ENCODE data around the gene S100Z.
"Not testable (repeated sequence)": the region's sequence is repeated elsewhere in the genome, so short reads cannot be mapped to it uniquely, and the experiment has no call there.

Gene S100Z

DNA sequence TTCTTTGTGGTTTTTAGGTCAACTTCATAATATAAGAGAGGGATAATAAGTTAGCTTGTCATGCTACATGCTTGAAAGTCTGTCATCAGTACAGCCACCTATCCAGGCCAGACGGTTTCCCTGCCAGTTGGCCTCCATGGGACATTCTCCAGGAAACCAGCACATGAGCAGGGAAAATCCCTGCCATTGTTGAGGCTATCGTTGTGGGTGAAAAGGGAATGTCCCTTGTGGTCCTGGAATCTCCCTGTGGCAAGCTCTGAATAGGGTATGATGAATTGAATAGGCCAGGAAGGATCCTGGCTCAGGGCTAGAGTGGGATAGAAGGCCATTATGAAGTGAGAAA, 18.7 kb upstream of the S100Z start:
- DNase-seq = no peak

DNA sequence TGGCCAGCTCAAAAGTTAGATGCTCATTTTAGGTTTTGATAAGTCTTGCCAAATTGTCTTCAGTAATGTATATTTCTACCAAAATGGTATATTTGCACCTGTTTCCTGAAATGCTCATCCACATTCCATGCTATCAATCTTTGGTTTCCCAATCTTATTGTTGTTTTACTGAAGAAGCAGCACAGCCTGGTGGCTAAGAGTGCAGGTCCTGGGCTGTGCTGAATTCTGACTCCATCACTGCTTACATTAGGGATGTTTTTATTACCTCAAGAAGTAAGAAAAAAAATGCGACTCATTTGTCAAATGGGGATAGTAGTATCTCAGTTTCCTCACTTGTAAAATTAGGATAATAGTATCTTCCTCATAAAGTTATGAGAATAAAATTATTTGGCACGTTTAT, 13.6 kb upstream of the S100Z start:
- no peak for DNase-seq

DNA sequence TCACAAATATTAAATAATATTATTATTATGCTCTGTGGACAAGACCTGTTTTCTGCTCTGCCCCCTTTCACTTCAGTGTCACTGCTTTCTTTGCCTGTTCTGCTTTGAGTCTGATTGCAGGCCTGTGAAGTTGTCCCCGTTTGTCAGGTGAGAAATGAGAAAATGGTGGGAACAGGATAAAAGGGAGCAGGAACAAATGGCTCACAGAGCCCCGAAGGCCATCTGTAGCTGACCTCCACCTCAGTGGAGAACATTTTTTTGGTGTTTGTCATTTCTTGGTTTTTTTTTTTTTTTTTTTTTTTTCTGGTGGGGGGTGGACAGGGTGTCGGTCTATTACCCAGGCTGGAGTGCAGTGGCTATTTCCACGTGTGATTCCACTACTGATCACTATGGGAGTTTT, 13.2 kb upstream of the S100Z start:
- no peak for DNase-seq

DNA sequence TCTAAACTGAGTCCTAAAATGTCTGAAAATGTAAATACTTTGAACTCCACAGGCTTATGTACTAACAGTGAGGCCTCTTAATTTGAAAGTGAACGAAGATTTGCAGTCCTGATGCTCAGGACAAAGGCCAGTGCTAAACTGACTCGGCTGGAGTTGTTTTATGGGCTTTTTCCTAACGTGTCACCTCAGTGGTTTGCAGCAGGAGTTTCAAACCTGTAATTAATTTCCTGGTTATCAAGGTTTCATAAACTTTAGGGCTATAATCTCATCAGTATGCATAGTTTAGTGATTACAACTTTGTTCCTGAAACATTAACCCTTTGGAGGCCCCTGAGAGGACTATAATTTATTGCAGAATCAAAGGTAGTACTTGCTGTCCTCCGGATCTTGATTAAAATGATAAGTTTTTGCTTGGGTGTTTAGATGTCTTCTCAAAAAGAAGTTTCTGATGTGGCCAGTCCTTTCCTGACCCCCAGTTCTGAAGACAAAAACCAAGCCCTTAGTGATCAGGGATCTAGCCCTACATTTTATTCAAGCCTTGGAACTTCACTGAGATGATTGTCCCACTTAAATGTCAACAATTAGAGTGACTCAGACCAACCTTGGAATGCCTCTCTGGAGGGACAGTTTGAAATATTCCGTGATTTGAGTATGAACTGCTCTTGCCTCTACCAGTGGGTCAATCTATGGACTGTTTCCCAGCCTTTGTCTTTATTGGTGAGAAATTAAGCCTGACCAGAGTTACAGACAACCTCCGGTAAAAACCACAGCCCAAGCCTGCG, 11.1 kb upstream of the S100Z start:
- no peak for DNase-seq

DNA sequence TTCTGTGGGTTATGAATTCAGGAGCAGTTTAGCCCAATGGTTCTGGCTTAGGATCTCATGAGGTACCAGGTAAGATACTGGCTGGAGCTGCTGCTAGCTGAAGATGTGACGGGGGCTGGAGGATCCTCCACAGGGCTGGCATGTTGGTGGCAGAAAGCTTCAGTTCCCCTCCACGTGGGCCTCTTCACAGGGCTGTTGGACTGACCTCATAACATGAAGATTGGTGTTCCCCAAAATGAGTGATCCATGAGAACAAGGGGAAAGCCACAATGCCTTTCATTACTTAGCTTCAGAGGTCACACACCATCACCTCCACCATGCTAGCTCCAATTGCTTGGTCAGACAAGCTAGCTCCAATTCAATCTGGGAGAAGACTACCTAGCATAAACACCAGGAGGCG, 8.5 kb upstream of the S100Z start:
- DNase-seq = no peak

DNA sequence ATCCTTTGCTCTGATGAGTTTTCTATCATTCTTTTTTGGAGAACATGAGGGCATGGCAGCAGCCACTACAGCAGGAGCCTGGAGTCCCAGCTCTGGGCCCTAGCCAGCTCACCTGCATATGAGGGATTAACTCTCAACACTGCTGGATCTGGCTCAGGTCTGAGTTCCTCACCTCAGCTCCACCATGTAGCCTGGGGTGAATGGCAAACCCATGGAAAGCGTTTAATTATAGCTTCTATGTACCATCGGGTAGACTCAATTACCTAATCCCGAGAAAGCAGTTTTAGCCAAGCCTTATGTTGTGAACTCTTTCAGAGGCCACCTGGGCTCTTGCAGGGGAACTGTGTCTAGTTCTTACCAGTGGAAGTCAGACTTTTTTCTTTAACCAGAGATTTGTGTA, 3.9 kb upstream of the S100Z start:
- no peak for DNase-seq

DNA sequence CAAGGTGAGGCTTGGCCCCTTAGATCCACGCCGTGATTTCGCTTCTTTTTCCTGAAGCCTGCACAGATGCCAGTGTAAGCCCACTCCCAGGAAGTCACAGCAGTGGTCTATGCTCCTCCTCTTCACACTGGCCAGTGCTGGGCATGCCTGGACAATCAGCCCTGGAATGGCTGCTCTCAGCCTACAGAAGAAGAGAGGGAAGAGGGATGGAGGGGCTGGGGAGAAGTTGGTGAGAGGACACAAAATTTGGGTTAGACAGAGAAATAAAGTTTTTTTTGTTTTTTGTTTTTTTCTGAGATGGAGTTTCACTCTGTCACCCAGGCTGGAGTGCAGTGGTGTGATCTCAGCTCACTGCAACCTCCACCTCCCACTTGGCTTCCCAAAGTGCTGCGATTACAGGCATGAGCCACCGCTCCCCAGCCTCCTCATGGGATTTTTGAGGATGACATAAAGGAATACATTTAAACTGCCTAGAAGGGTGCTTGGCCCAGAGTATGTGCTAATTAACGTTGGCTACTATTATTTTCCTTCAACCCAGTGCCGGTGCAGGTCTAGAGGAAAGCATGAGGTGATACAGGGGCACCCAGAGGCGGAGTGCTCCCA, 830 bp downstream of the S100Z start:
- DNase-seq = no peak

DNA sequence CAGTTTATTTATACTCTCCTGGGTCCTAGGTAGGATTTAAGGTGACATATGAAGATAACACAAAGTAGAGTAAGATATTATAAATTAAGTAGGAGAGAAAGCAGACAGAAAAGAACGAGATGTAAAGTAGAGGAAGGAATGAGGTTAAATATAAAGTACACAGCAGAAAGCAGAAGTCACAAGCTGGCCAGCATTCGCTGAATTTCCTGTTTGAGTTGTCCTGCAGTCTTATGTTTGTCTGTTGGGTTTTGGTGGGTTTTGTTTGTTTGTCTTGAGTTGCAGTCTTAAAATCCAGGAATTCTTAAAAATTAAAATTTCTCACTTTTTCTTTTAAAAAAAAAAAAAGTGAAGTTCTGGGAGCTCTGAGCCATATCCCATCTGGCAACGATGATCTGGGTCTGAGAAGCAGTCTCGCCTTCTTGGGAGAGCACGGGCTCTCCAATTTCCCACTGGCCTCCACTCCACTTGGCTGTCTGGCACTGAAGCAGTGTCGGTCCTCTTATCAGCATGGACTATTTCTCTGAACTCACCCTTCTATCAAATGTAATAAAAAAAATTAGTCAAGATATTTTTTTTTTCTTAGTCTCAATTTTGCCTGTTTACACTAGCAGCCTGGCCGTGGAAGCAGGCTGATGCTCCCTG, 2.0 kb downstream of the S100Z start:
- no peak for DNase-seq

DNA sequence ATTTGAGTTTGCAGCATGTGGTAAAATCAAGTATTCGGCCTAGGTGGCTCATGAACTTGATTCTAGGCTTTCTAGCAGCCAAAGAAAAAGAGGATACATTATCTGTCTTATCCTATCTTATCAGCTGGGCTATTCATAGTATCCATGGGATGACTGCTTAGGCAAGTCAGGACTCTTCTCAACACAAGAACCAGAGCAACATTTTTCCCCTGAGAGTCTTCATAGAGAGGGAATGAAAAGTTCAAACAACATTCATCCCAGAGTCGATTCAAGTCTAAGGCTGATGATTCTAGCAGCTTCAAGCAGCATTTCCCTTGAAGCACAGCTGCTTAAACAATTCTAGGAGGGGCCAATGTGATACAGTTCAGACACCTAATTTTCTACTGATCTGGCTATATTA, 3.0 kb downstream of the S100Z start:
- DNase-seq = no peak

DNA sequence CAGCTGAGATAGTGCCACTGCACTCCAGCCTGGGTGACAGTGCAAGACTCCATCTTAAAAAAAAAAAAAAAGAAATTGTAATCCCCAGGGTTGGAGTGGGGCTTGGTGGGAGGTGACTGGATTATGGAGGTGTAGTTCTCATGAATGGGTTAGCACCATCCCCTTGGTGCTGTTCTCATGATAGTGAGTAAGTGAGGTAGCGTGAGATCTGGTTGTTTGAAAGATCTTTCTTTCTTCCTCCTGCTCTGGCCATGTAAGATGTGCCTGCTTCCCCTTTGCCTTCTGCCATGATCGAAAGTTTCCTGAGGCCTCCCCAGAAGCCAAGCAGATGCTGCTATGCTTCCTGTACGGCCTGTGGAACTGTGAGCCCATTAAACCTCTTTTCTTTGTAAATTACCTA, 3.9 kb downstream of the S100Z start:
- DNase-seq = not testable (repeated sequence)

DNA sequence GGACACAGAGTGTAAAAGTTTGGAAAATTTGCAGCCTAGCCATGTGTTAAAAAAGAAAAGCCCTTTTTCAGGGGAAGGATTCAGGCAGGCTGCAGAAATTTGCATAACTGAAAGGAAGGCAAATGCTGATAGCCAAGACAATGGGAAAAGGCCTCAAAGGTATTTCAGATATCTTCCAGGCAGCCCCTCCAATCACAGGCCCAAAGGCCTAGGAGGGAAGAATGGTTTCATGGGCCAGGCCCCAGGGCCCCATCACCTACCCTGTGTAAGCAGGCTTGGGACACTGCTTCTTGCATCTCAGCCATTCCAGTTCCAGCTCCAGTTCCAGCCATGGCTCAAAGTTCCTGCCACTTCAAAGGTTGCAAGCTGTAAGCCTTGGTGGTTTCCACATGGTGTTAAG, 4.8 kb downstream of the S100Z start:
- no peak for DNase-seq

DNA sequence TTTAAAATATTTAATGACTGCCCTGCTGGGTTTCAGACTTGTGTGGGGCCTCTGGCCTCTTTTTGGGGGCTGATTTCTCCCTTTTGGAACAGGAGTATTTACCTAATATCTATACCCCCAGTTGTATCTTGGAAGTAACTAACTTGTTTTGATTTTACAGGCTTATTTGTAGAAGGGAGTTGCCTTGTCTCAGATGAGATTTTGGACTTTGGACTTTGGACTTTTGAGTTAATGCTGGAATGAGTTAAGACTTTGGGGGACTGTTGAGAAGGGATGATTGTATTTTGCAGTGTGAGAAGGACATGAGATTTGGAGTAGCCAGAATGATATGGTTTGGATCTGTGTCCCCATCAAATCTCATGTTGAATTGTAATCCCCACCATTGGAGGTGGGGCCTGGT, 5.7 kb downstream of the S100Z start:
- not testable (repeated sequence) for DNase-seq

DNA sequence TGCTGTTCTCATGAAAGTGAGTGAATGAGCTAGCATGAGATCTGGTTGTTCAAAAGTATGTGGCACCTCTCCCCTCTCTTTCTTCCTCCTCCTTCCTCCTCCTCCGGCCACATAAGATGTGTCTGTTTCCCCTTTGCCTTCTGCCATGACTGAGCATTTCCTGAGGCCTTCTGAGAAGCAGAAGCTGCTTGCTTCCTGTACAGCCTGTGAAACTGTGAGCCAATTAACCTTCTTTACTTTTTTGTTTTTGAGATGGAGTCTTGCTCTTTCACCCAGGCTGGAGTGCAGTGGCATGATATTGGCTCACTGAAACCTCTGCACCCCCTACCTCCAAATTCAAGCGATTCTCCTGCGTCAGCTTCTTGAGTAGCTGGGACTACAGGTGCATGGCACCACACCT, 6.1 kb downstream of the S100Z start:
- DNase-seq = peak; percentile 81

DNA sequence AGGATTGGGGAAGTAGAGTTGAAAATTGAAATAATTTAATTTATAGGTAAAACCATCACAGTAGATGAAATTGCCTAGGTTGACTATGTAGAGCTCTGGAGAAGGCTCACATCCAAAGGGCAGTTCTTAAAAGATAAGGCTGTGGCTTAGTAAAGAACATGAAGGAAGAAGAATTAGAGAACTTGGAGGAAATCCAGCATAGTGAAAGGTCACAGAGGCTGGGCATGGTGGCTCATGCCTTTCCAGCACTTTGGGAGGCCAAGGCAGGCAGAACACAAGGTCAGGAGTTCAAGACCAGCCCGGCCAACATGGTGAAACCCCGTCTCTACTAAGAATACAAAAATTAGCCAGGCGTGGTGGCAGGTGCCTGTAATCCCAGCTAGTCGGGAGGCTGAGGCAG, 7.0 kb downstream of the S100Z start:
- DNase-seq = peak; percentile 49

DNA sequence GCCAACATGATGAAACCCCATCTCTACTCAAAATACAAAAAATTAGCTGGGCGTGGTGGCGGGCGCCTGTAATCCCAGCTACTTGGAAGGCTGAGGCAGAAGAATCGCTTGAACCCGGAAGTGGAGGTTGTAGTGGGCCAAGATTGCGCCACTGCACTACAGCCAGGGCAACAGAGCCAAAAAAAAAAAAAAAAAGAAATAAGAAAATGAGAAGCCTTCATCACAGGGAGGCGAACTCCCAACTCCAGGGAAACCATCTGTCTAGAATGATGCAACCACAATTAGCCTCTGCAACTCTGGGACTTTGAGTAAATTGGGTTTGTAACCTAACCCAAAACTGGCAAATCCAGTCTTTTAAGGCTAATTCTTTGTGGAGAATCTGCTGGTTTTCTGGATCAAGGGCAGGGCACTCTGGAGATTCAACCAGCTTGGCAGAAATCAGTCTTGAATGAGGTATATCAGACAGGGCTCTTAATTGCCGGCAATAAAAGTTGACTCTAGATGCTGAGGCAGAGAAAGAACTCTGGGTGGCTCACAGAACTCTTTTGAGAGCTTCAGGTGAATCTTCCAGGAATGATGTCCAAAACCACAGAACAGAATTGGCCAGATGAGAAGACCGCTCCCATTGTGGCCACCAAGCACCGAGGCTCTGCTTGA, 9.9 kb downstream of the S100Z start:
- DNase-seq = no peak

DNA sequence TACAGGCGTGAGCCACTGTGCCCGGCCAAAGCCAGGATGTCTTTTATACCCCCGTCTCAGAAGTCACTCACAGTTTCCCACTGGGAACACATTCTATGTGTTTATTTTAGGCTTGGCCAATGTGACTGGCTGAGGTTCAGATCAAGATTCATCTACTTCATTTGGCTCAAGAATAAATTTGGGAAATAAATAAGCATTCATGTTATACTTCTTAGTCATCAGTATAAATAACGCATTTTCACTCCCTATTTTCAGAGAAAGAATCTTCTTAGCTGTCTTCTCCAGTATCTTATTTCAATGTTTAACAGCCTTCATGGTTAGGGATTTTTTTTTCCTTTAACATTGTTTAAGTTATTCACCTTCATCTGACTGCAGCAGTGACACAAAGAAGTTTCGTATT, 11.8 kb downstream of the S100Z start:
- no peak for DNase-seq

DNA sequence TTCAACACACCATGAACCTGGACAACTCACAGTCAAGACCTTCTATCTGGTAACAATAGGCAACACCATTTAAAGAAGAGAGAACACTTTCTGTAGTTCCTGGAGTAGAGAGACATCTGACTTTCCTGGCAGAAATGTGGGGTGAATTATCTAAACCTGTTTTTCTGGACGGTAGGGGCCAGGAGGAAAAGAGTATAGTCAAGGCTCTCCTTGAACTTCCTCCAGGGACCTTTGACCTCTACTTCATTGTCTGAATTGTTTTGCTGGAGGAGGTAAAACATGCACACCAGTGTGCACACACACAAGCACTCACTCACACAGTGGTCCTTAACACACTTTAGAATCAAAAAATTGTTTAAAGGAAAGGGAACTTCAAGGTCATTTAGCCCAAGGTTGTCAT, 13.2 kb downstream of the S100Z start:
- DNase-seq = no peak

DNA sequence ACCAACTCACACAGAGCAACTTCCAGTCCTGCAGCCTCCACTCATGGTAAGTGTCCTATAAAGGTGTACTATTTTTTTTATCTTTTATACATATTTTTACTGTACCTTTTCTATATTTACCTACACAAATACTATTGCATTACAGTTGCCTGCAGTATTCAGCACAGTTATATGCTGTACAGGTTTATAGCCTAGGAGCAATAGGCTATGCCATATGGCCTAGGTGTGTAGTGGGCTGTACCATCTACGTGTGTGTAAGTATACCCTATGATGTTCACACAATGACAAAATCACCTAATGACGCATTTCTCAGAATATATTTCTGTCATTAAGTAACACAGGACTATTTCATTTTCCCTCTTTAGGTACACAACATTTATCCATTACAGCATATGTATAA, 16.7 kb downstream of the S100Z start:
- no peak for DNase-seq

DNA sequence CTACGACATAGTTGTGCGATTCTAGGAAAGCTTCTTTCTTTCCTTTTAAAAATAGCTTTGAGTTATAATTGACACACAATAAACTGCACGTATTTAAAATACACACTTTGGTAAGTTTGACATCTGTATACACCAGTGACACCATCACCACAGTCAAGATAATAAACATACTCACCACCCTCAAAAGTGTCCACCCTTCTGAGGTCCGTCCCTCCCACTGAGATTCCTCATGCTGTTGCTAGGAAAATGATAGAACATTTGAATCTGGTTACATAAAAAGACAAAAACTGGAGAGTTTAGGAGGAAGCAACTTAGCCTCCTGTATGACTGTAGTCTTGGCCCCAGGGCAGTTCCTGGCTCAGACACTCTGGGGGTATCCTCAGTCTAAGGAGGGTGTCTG, 17.2 kb downstream of the S100Z start:
- no peak for DNase-seq

DNA sequence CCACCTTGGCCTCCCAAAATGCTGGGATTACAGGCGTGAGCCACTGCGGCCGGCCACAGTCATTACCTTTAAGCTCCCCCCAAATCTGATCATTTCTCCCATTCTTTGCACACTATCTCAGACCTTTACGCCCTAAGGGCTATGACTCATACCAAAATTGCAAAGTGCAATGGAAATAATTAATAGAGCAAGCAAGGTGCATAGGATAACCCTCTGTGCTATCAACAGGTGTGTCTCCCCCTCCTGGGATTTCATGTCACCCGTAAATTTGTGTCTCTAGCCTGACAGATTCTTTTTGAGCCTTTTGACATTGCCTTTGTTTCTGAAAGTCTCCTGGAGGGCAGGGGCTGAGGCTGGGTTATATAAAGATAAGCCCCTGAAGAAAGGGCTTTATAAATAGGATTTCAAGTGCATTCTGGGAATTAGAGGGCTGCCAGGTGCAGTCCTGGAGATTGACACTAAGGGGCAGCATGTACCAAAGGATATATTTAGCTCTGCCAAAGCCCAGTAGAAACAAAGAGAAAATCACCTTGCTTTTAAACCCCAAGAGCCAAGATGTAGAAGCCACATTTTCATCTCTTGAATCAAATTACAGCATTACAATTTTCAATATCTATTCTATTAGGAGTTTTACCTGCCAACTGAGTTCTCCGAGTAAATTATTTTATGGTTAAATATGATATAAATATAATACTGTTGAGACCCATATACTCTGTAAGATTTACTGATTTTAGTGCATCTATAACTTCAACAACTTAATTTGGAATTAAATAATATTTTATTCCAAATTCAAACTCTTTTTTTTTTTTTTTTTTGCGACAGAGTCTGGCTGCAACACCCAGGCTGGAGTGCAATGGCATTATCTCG, 18.2 kb downstream of the S100Z start:
- DNase-seq = no peak

DNA sequence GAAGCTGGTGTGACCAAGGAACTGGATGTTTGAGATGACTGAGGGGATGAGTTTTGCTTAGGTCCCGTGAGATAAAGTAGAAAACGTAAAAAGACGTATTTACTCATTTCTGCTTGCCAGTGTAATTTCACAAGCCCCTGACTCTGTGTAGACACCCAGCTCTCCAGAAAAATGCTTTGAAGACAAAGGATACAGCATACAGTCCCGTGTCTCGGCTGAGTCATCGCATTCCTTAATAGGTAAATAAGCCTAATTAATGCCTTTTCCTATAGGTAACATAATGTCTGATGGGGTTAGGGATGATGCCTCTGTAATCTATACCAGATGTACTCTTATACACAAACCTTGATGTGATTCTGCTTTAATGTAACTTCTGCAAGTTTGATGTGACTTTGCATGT, 20.2 kb downstream of the S100Z start:
- no peak for DNase-seq

DNA sequence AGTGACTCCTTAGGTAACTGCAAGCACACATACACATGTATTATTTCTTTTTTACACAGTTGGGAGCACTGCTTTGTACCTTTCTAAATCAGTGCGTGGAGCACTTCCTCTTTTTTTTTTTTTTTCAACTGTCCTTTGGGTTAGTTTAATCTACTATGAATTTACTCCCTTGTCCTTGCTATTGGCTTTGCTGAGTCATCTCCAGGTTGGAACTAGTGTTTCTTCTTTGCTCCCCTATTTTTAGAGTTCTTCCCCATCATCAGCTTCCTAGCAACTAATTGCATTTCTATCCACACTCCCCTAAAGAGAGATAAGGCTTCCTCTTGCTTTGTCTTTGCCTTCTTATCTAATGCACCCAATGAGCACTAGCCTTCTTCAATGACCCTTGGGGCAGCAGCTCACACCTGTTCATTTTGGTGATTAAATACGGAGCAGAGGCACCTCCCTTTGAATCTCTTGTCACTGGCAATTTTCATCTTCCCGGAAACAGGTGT, 24.3 kb downstream of the S100Z start:
- DNase-seq = no peak

DNA sequence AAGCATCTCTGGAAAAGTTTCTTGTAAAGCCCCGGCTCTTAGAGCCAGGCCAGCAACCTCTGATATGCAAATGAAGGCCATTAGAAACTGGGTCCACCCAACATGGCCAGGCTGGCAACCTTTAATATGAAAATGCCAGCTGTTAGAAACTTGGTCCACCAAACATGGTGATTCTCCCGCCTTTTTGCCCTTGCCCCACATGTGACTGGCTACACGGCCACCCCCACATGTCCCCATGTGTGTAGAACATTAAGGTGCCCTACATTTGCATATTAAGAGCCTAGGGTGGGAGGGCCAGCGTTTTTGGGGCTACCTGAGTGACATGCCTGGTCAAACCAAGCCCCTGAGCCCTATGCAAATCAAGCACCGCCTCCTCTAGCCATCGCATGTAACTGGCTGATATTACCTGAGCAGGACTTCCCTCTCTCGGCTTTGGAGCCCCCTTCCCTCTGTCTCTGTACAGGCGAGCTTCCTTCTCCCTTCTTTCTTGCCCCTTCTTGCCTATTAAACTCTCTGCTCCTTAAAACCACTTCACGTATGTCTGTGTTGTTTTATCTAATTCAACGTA, 39.0 kb downstream of the S100Z start:
- no peak for DNase-seq

Measured in GF-D8 (cell line).